H1 (cell line): ENCODE measurements around the gene PC. TPM values are rescaled to one million over a fixed set of nuclear protein-coding genes. Genes with fewer than 3 reads are reported as not detected.

ENCODE experiments used
- CTCF ChIA-PET: fragments of 300-600 bp; sonication (Branson Sonifier 250); formaldehyde crosslinking; loops from one replicate; lab custom pipeline; 2021; ENCODE audit not compliant: partially characterized antibody; lab: Charles Lee
- POLR2A ChIA-PET: fragments of 300-600 bp; sonication (Branson Sonifier 250); formaldehyde crosslinking; loops from one replicate; lab custom pipeline; 2021; ENCODE audit warnings: inconsistent platforms; ENCODE audit not compliant: partially characterized antibody; lab: Charles Lee
- DNase-seq, 2 experiments: peaks; one replicate each; pipeline versions ENCODE4 v3.0.0 to v3.0.0-alpha.2; 2010 to 2022; ENCODE audit warnings: low spot score in 2 of 2, low read depth in 1 of 2, mixed read lengths in 1 of 2
- FAIRE-seq: peaks from 2 replicates; lab custom pipeline; 2011; peaks lifted over from hg19 to GRCh38; lab: Jason Lieb, UNC
- H2AFZ ChIP-seq: 2 replicates; pipeline ENCODE4 v1.8.1; 2012; ENCODE audit warnings: low read length, inconsistent platforms
- H2AK5ac ChIP-seq: 2 replicates; pipeline ENCODE4 v1.6.1; 2013; ENCODE audit warnings: low read depth, low read length
- H2BK120ac ChIP-seq: replicated peaks from 2 replicates; pipeline ENCODE3; 2013; ENCODE audit warnings: low read depth, low read length, inconsistent platforms
- H2BK12ac ChIP-seq: 2 replicates; pipeline ENCODE4 v1.6.1; 2013; ENCODE audit warnings: low read depth, low read length
- H2BK15ac ChIP-seq: 2 replicates; pipeline ENCODE4 v1.6.1; 2013; ENCODE audit warnings: low read length
- H2BK20ac ChIP-seq: 2 replicates; pipeline ENCODE4 v1.6.1; 2013; ENCODE audit warnings: low read length
- H2BK5ac ChIP-seq: 2 replicates; pipeline ENCODE4 v1.6.1; 2013; ENCODE audit warnings: low read depth, low read length
- H3K14ac ChIP-seq: 2 replicates; pipeline ENCODE4 v1.6.1; 2013; ENCODE audit warnings: inconsistent platforms; ENCODE audit not compliant: insufficient read length
- H3K18ac ChIP-seq: 2 replicates; pipeline ENCODE4 v1.6.1; 2013; ENCODE audit warnings: low read length; ENCODE audit errors: extremely low read depth
- H3K23ac ChIP-seq: 2 replicates; pipeline ENCODE4 v1.6.1; 2013; ENCODE audit warnings: inconsistent platforms; ENCODE audit not compliant: insufficient read length
- H3K23me2 ChIP-seq: 2 replicates; pipeline ENCODE4 v1.6.1; 2013; ENCODE audit warnings: low read depth, low read length
- H3K27ac ChIP-seq: 2 replicates; pipeline ENCODE4 v1.6.1; 2011; ENCODE audit warnings: low read depth, low read length, inconsistent platforms
- H3K27me3 ChIP-seq, 4 experiments: replicated peaks in 1 of 4; 1 replicate in 1 of 4; 2 replicates in 3 of 4; pipeline versions ENCODE4 v1.6.1 to v1.8.1; 2011 to 2013; ENCODE audit warnings: low read length in 3 of 4, mild to moderate bottlenecking in 3 of 4, inconsistent platforms in 2 of 4, mixed read lengths in 2 of 4, moderate library complexity in 1 of 4; ENCODE audit not compliant: control insufficient read depth in 3 of 4, insufficient read depth in 3 of 4; ENCODE audit errors: extremely low read depth in 1 of 4
- H3K36me3 ChIP-seq, 4 experiments: 2 replicates each; pipeline versions ENCODE4 v1.6.1 to v1.8.1; 2011 to 2013; ENCODE audit warnings: mild to moderate bottlenecking in 4 of 4, low read length in 3 of 4, moderate library complexity in 2 of 4, control low read depth in 1 of 4, inconsistent platforms in 1 of 4; ENCODE audit not compliant: insufficient read depth in 4 of 4, control insufficient read depth in 2 of 4
- H3K4ac ChIP-seq: replicated peaks from 2 replicates; pipeline ENCODE3; 2013; ENCODE audit warnings: low read length, low read depth, mixed read lengths, inconsistent platforms; ENCODE audit not compliant: insufficient read length
- H3K4me1 ChIP-seq, 4 experiments: replicated peaks in 1 of 4; 1 replicate in 1 of 4; 2 replicates in 3 of 4; pipeline versions ENCODE4 v1.6.1 to v1.8.1; 2011 to 2013; ENCODE audit warnings: low read length in 3 of 4, inconsistent platforms in 2 of 4, mixed read lengths in 1 of 4; ENCODE audit not compliant: insufficient read depth in 4 of 4, control insufficient read depth in 3 of 4
- H3K4me2 ChIP-seq, 2 experiments: 2 replicates each; pipeline versions ENCODE4 v1.6.1 to v1.8.1; 2011 to 2013; ENCODE audit warnings: low read depth in 2 of 2, low read length in 2 of 2, control low read depth in 1 of 2, inconsistent platforms in 1 of 2, mild to moderate bottlenecking in 1 of 2; ENCODE audit not compliant: insufficient read depth in 1 of 2
- H3K4me3 ChIP-seq, 4 experiments: fragments of 200-600, 300-600 bp in 1 of 4; sonication (generic), shearing (Covaris generic), sonication (Bioruptor Twin) in 1 of 4; 2 replicates each; pipeline versions ENCODE4 v1.5.1 to v1.8.1; 2011 to 2016; ENCODE audit warnings: low read length in 4 of 4, low read depth in 3 of 4, control low read depth in 2 of 4, inconsistent platforms in 2 of 4, mild to moderate bottlenecking in 2 of 4, mixed read lengths in 1 of 4, moderate library complexity in 1 of 4; ENCODE audit not compliant: insufficient read depth in 2 of 4; ENCODE audit errors: extremely low read depth in 1 of 4
- H3K56ac ChIP-seq: replicated peaks from 2 replicates; pipeline ENCODE3; 2013; ENCODE audit warnings: low read depth, mild to moderate bottlenecking, mixed read lengths, low read length, inconsistent platforms; ENCODE audit not compliant: insufficient read length
- H3K79me1 ChIP-seq: 2 replicates; pipeline ENCODE4 v1.6.1; 2013; ENCODE audit warnings: low read depth, low read length, control low read depth
- H3K79me2 ChIP-seq, 2 experiments: 2 replicates each; pipeline versions ENCODE4 v1.6.1 to v1.8.1; 2012 to 2013; ENCODE audit warnings: low read length in 2 of 2, mild to moderate bottlenecking in 2 of 2, inconsistent platforms in 1 of 2; ENCODE audit not compliant: insufficient read depth in 2 of 2, control insufficient read depth in 1 of 2
- H3K9ac ChIP-seq, 4 experiments: replicated peaks in 1 of 4; 1 replicate in 1 of 4; 2 replicates in 3 of 4; pipeline versions ENCODE4 v1.6.1 to v1.8.1; 2011 to 2013; ENCODE audit warnings: low read depth in 3 of 4, low read length in 3 of 4, control low read depth in 2 of 4, mild to moderate bottlenecking in 2 of 4, moderate library complexity in 2 of 4, inconsistent platforms in 1 of 4; ENCODE audit errors: extremely low read depth in 1 of 4
- H3K9me3 ChIP-seq, 2 experiments: 2 replicates each; pipeline versions ENCODE4 v1.6.1 to v1.8.1; 2012 to 2013; ENCODE audit warnings: mild to moderate bottlenecking in 2 of 2, moderate library complexity in 2 of 2, control low read depth in 1 of 2, inconsistent platforms in 1 of 2, low read depth in 1 of 2, low read length in 1 of 2, mixed read lengths in 1 of 2; ENCODE audit not compliant: insufficient read depth in 2 of 2
- H4K20me1 ChIP-seq, 2 experiments: replicated peaks in 1 of 2; 2 replicates each; pipeline versions ENCODE3 to v1.8.1; 2011 to 2013; ENCODE audit warnings: inconsistent platforms in 2 of 2, low read length in 2 of 2, mild to moderate bottlenecking in 1 of 2; ENCODE audit not compliant: insufficient read depth in 2 of 2, control insufficient read depth in 1 of 2
- H4K5ac ChIP-seq: 2 replicates; pipeline ENCODE4 v1.6.1; 2013; ENCODE audit warnings: low read length, low read depth, mixed read lengths, inconsistent platforms; ENCODE audit not compliant: insufficient read length
- H4K8ac ChIP-seq: 2 replicates; pipeline ENCODE4 v1.8.0; 2013; ENCODE audit warnings: mild to moderate bottlenecking, moderate library complexity, low read length, inconsistent platforms; ENCODE audit not compliant: insufficient read depth; ENCODE audit errors: extremely low read depth
- H4K91ac ChIP-seq: replicated peaks from 2 replicates; pipeline ENCODE3; 2013; ENCODE audit warnings: low read length, mixed read lengths, inconsistent platforms; ENCODE audit not compliant: insufficient read length
- BRCA1 ChIP-seq: IDR thresholded peaks from 2 replicates; pipeline ENCODE4 v1.6.1; 2012; ENCODE audit warnings: low read depth, low read length, improper control_type of control experiment
- EGR1 ChIP-seq: IDR thresholded peaks from 2 replicates; pipeline ENCODE4 v1.6.1; 2011; ENCODE audit warnings: low read depth, low read length, borderline replicate concordance
- EP300 ChIP-seq, 2 experiments: IDR thresholded peaks; 1 replicate in 1 of 2; 2 replicates in 1 of 2; pipeline ENCODE4 v1.6.1; 2011 to 2012; ENCODE audit warnings: low read depth in 2 of 2, low read length in 2 of 2, mild to moderate bottlenecking in 2 of 2, borderline replicate concordance in 1 of 2, inconsistent platforms in 1 of 2, moderate library complexity in 1 of 2
- NRF1 ChIP-seq: IDR thresholded peaks from 2 replicates; pipeline ENCODE4 v1.6.1; 2011; ENCODE audit warnings: mild to moderate bottlenecking, low read depth, low read length, improper control_type of control experiment
- POU5F1 ChIP-seq: IDR thresholded peaks from 2 replicates; pipeline ENCODE4 v1.6.1; 2011; ENCODE audit warnings: low read depth, mild to moderate bottlenecking, low read length, moderate library complexity
- SIX5 ChIP-seq: IDR thresholded peaks from 2 replicates; pipeline ENCODE4 v1.6.1; 2011; ENCODE audit warnings: mild to moderate bottlenecking, low read depth, low read length
- SP1 ChIP-seq: IDR thresholded peaks from 2 replicates; pipeline ENCODE4 v1.6.1; 2011; ENCODE audit warnings: low read depth, low read length
- WGBS, 2 experiments: shearing (Covaris generic) in 1 of 2; methylation state at CpG; one replicate each; pipeline versions ENCODE4 v1.1.6 to v1.1.7; 2013 to 2015; ENCODE audit warnings: low lambda C conversion rate in 2 of 2, mixed read lengths in 2 of 2, inconsistent platforms in 1 of 2, low coverage in 1 of 2, missing lambda C conversion rate in 1 of 2; ENCODE audit not compliant: insufficient replicate concordance in 2 of 2, insufficient coverage in 1 of 2, insufficient read length in 1 of 2; ENCODE audit errors: extremely low coverage in 1 of 2, missing lambda C conversion rate in 1 of 2; 5-methylcytosine and 5-hydroxymethylcytosine counted together
- polyA plus RNA-seq, 7 experiments: library from polyadenylated mRNA; depleted of rRNA in 3 of 7; stranded (reverse) in 5 of 7; unstranded in 2 of 7; fragments of >200 nt in 5 of 7; fragments of 200-250 nt in 2 of 7; gene quantifications; 1 replicate in 5 of 7; 2 replicates in 1 of 7; 4 replicates in 1 of 7; pipeline versions ENCODE4 v1.2.1 to v1.2.3, GENCODE V29; 2011 to 2013; ENCODE audit warnings: missing spikeins in 2 of 7, mixed read lengths in 2 of 7
- total RNA-seq: library from RNA; stranded (reverse); fragmentation: NEBNext Ultra II Directional; extraction: Animal tissue kit (Norgen Biotek cat#: 25700); gene quantifications from 2 replicates; pipeline ENCODE4 v1.2.1, GENCODE V29; 2021

The PC gene
- total and polyA plus RNA-seq, 2 of the 8 experiments (the other 6 are each of a cell fraction or from before 2014, with no cell fraction given): 11.5 to 27.5 TPM

DNA sequence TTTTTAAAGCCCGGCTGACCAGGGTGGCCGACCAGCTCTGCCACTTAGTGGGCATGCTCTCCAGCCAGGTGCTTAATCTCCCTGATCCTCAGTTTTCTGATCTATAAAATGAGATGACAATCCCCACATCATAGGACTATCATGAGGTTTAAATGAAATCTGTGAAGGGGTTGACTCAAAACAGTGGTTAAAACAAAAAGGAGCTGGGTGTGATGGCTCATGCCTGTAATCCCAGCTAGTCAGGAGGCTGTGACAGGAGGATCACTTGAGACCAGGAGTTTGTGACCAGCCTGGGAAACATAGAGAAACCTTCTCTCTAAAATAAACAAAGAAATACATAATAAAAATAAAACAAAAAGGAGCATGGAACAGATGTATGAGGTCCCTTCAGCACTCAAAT lies 13.3 kb upstream of the PC start:
- H3K27ac ChIP-seq: no peak overlapping the region
- no peak overlapping the region for H3K4me2 ChIP-seq

More for the DNA sequence above, 13.3 kb upstream of the PC start:
- Histone ChIP-seq H2BK15ac (no peak overlapping the region), H3K14ac (no peak overlapping the region), H3K79me1 (no peaks in the 10 kb centered on the region), H2BK120ac (no peak overlapping the region), H3K9ac (no peak overlapping the region), H3K4me3 (no peak overlapping the region), H3K27me3 (no peaks in the 10 kb centered on the region), H4K8ac (no peak overlapping the region), H2BK12ac (no peak overlapping the region), H2BK20ac (no peak overlapping the region), H2AK5ac (no peak overlapping the region), H3K9me3 (no peaks in the 10 kb centered on the region), H3K4ac (no peak overlapping the region), H4K5ac (no peak overlapping the region), H4K91ac (no peak overlapping the region), H3K23ac (no peak overlapping the region), H3K23me2 (no peaks in the 10 kb centered on the region), H3K4me1 (peaks cover 0 to 3% (median 0%) of the 10 kb centered on the region in 4 experiments; a peak in 1 of 7 replicates), H2BK5ac (no peak overlapping the region), H3K79me2 (no peaks in the 10 kb centered on the region), H3K18ac (no peak overlapping the region), H2AFZ (no peak overlapping the region), H3K36me3 (no peaks in the 10 kb centered on the region), H4K20me1 (no peaks in the 10 kb centered on the region), H3K56ac (no peak overlapping the region)
- WGBS, 2 experiments: 96% methylated on average over 2 of the region's 2 CpGs; no CpG with 5 or more reads in 1 of the 2 experiments
- POLR2A ChIA-PET: interaction anchor here (2.5 kb wide), 1 partner anchor 13 kb away, joined by 7 read pairs; the partner anchor contains the start of gene PC
- FAIRE-seq: no peak
- CTCF ChIA-PET: interaction anchor here (0.5 to 1.8 kb wide), 9 partner anchors 10 to 174 kb away, joined by 3 to 5 read pairs (median 3); no protein-coding TSS in a partner anchor
- no peak for DNase-seq
- TF ChIP-seq EP300 (IDR thresholded peaks at IDR 0.05; ENCODE audit: borderline replicate concordance in 1 of 2, low read depth in 2 of 2, low read length in 2 of 2) (no peak), POU5F1 (no peak), NRF1 (no peak), SP1 (no peak), SIX5 (no peak), BRCA1 (no peak), EGR1 (no peak)
